ENCODE data around the gene ICAM5. TPM values are rescaled to one million over a fixed set of nuclear protein-coding genes. Genes with fewer than 3 reads are reported as not detected.

The ICAM5 gene
- total and polyA plus RNA-seq, 9 of the 15 experiments (the other 6 are each of a cell fraction or from before 2014, with no cell fraction given): 0.10 to 114 (median 13.7) TPM

DNA sequence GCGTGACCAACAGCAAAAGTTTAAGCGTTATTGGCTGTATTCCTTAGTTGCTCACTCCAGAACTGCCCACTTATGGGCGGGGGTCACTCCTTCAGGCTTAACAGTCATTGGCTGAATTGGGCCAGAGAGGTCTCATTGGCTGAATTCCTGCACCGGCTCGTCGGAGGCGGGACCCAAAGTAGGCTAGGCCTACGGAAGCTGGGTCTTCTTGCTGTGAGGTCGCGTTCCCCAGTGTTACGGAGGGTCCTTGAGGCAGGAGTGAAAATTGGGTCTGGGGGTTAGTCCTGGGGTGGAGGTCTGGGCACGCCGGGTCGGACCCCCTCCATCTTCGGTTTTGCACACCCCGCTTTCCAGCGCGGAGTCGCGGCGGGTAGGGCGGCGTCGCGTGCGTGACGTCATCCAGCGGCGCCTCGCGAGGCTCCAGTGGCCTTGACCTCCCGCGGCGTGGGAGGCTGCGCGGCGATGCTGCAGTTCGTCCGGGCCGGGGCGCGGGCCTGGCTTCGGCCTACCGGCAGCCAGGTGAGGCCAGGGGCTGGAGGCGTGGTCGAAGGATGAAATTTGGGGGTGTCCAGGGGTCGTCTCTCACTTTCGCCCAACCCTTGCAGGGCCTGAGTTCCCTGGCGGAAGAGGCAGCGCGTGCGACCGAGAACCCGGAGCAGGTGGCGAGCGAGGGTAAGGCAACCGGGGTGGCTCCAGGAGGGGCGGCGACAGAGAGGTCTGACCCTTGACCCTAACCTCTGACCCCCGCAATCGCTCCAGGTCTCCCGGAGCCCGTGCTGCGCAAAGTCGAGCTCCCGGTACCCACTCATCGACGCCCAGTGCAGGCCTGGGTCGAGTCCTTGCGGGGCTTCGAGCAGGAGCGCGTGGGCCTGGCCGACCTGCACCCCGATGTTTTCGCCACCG lies 37.7 kb upstream of the ICAM5 start, which contains the start of gene MRPL4 (continued):
- TF ChIP-seq, protein P1, sequence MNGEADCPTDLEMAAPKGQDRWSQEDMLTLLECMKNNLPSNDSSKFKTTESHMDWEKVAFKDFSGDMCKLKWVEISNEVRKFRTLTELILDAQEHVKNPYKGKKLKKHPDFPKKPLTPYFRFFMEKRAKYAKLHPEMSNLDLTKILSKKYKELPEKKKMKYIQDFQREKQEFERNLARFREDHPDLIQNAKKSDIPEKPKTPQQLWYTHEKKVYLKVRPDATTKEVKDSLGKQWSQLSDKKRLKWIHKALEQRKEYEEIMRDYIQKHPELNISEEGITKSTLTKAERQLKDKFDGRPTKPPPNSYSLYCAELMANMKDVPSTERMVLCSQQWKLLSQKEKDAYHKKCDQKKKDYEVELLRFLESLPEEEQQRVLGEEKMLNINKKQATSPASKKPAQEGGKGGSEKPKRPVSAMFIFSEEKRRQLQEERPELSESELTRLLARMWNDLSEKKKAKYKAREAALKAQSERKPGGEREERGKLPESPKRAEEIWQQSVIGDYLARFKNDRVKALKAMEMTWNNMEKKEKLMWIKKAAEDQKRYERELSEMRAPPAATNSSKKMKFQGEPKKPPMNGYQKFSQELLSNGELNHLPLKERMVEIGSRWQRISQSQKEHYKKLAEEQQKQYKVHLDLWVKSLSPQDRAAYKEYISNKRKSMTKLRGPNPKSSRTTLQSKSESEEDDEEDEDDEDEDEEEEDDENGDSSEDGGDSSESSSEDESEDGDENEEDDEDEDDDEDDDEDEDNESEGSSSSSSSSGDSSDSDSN (IDR thresholded peaks at IDR 0.05; ENCODE audit: borderline replicate concordance in 1 of 2, low read depth in 2 of 2, low read length in 2 of 2): no peak
- TF ChIP-seq MXI1 (IDR thresholded peaks at IDR 0.05; ENCODE audit: low read depth, low read length): peak; percentile 89
- TF ChIP-seq, protein P2, sequence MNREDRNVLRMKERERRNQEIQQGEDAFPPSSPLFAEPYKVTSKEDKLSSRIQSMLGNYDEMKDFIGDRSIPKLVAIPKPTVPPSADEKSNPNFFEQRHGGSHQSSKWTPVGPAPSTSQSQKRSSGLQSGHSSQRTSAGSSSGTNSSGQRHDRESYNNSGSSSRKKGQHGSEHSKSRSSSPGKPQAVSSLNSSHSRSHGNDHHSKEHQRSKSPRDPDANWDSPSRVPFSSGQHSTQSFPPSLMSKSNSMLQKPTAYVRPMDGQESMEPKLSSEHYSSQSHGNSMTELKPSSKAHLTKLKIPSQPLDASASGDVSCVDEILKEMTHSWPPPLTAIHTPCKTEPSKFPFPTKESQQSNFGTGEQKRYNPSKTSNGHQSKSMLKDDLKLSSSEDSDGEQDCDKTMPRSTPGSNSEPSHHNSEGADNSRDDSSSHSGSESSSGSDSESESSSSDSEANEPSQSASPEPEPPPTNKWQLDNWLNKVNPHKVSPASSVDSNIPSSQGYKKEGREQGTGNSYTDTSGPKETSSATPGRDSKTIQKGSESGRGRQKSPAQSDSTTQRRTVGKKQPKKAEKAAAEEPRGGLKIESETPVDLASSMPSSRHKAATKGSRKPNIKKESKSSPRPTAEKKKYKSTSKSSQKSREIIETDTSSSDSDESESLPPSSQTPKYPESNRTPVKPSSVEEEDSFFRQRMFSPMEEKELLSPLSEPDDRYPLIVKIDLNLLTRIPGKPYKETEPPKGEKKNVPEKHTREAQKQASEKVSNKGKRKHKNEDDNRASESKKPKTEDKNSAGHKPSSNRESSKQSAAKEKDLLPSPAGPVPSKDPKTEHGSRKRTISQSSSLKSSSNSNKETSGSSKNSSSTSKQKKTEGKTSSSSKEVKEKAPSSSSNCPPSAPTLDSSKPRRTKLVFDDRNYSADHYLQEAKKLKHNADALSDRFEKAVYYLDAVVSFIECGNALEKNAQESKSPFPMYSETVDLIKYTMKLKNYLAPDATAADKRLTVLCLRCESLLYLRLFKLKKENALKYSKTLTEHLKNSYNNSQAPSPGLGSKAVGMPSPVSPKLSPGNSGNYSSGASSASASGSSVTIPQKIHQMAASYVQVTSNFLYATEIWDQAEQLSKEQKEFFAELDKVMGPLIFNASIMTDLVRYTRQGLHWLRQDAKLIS (CRISPR knock-in tag; IDR thresholded peaks at IDR 0.05): peak; percentile 74; the same call in 1 of the 2 replicates
- no peak for TF ChIP-seq CEBPB (tag; IDR thresholded peaks at IDR 0.05)
- TF ChIP-seq DACH1 (IDR thresholded peaks at IDR 0.05; ENCODE audit: partially characterized antibody): peak; percentile 46
- no peak for TF ChIP-seq ZNF444 (CRISPR knock-in tag; IDR thresholded peaks at IDR 0.05)
- TF ChIP-seq, protein P3, sequence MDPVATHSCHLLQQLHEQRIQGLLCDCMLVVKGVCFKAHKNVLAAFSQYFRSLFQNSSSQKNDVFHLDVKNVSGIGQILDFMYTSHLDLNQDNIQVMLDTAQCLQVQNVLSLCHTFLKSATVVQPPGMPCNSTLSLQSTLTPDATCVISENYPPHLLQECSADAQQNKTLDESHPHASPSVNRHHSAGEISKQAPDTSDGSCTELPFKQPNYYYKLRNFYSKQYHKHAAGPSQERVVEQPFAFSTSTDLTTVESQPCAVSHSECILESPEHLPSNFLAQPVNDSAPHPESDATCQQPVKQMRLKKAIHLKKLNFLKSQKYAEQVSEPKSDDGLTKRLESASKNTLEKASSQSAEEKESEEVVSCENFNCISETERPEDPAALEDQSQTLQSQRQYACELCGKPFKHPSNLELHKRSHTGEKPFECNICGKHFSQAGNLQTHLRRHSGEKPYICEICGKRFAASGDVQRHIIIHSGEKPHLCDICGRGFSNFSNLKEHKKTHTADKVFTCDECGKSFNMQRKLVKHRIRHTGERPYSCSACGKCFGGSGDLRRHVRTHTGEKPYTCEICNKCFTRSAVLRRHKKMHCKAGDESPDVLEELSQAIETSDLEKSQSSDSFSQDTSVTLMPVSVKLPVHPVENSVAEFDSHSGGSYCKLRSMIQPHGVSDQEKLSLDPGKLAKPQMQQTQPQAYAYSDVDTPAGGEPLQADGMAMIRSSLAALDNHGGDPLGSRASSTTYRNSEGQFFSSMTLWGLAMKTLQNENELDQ (CRISPR knock-in tag; IDR thresholded peaks at IDR 0.05; ENCODE audit: borderline replicate concordance): peak; percentile 55; the same call in 1 of the 2 replicates
- TF ChIP-seq, protein P4, sequence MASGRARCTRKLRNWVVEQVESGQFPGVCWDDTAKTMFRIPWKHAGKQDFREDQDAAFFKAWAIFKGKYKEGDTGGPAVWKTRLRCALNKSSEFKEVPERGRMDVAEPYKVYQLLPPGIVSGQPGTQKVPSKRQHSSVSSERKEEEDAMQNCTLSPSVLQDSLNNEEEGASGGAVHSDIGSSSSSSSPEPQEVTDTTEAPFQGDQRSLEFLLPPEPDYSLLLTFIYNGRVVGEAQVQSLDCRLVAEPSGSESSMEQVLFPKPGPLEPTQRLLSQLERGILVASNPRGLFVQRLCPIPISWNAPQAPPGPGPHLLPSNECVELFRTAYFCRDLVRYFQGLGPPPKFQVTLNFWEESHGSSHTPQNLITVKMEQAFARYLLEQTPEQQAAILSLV (tag; IDR thresholded peaks at IDR 0.05): no peak
- TF ChIP-seq CTBP1 (IDR thresholded peaks at IDR 0.05; ENCODE audit: borderline replicate concordance): peak; percentile 85
- no peak for TF ChIP-seq SRSF7 (optimal IDR thresholded peaks at IDR 0.05; ENCODE audit: low read depth, low read length)
- no peak for TF ChIP-seq MCM3 (IDR thresholded peaks at IDR 0.05)
- peak; percentile 85 to 87 for TF ChIP-seq NRF1 (conservative IDR thresholded peaks at IDR 0.05 in 1 of 2, IDR thresholded peaks at IDR 0.05 in 1 of 2)
- TF ChIP-seq, protein P5, sequence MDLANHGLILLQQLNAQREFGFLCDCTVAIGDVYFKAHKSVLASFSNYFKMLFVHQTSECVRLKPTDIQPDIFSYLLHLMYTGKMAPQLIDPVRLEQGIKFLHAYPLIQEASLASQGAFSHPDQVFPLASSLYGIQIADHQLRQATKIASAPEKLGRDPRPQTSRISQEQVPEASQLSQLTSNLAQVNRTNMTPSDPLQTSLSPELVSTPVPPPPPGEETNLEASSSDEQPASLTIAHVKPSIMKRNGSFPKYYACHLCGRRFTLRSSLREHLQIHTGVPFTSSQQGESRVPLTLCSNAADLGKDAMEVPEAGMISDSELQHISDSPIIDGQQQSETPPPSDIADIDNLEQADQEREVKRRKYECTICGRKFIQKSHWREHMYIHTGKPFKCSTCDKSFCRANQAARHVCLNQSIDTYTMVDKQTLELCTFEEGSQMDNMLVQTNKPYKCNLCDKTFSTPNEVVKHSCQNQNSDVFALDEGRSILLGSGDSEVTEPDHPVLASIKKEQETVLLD (IDR thresholded peaks at IDR 0.05): no peak
- TF ChIP-seq FIP1L1 (IDR thresholded peaks at IDR 0.05; ENCODE audit: low read depth, low read length, poor library complexity, severe bottlenecking): peak; percentile 94

Data from K562 (cell line).